GM19467 (cell line): ENCODE results near the gene FBLL1.
A peak's percentile ranks its signal among the peaks of the same experiment; 100 is the strongest.
"Not testable (repeated sequence)": the region's sequence is repeated elsewhere in the genome, so short reads cannot be mapped to it uniquely, and the experiment has no call there.

Source experiments
- ATAC-seq: cut with Tn5 transposase; IDR thresholded peaks from one replicate; pipeline ENCODE4 v1.9.1; 2021; ENCODE audit warnings: mild to moderate bottlenecking, moderate library complexity; ENCODE audit not compliant: unreplicated experiment

FBLL1 gene

GRCh38 chr5:168528521-168529373 is at the start of gene FBLL1:
Gene FBLL1, plus strand, starts transcription at chr5:168529305. Its CDS starts 200 bp downstream, at chr5:168529505.
- ATAC-seq = no peak

- ATAC-seq = no peak
These were observed 48.5 kb upstream of the FBLL1 start for GRCh38 chr5:168480601-168481000.

- peak; percentile 97 for ATAC-seq
These were observed 47.7 kb upstream of the FBLL1 start for GRCh38 chr5:168481330-168481788.

- ATAC-seq = no peak
These were observed 46.7 kb upstream of the FBLL1 start for GRCh38 chr5:168482361-168482760.

GRCh38 chr5:168486136-168486879 is 42.8 kb upstream of the FBLL1 start, which contains the start of gene RARS1:
Gene RARS1, plus strand, starts transcription at chr5:168486471. Its CDS starts 28 bp downstream, at chr5:168486499.
- peak; percentile 87 for ATAC-seq

- ATAC-seq = no peak
These were observed 40.0 kb upstream of the FBLL1 start for GRCh38 chr5:168489059-168489458.

- ATAC-seq = no peak
These were observed 35.0 kb upstream of the FBLL1 start for GRCh38 chr5:168494057-168494555.

GRCh38 chr5:168502563-168503237 is 26.4 kb upstream of the FBLL1 start:
- no peak for ATAC-seq

GRCh38 chr5:168513861-168514428 is 15.2 kb upstream of the FBLL1 start:
- ATAC-seq = no peak

- no peak for ATAC-seq
These were observed 3.2 kb upstream of the FBLL1 start for GRCh38 chr5:168525856-168526255.

- ATAC-seq = no peak
These were observed 1.3 kb upstream of the FBLL1 start for GRCh38 chr5:168527756-168528295.

GRCh38 chr5:168529374-168530234 is 499 bp downstream of the FBLL1 start:
- ATAC-seq = no peak

GRCh38 chr5:168530621-168531150 is 1.6 kb downstream of the FBLL1 start:
- no peak for ATAC-seq

- ATAC-seq = no peak
These were observed 2.1 kb downstream of the FBLL1 start for GRCh38 chr5:168531191-168531590.

- no peak for ATAC-seq
These were observed 3.1 kb downstream of the FBLL1 start for GRCh38 chr5:168531987-168532864.

GRCh38 chr5:168534351-168534750 is 5.2 kb downstream of the FBLL1 start:
- not testable (repeated sequence) for ATAC-seq

- ATAC-seq = no peak
These were observed 8.1 kb downstream of the FBLL1 start for GRCh38 chr5:168537176-168537575.

- ATAC-seq = no peak
These were observed 20.4 kb downstream of the FBLL1 start for GRCh38 chr5:168549554-168549953.
